ENCODE measurements around the gene ACTR2.
A peak's percentile ranks its signal among the peaks of the same experiment; 100 is the strongest.
"Not testable (repeated sequence)": the region's sequence is repeated elsewhere in the genome, so short reads cannot be mapped to it uniquely, and the experiment has no call there.

ACTR2 gene

GRCh38 chr2:65231121-65231520 lies 3.5 kb downstream of the ACTR2 start:
- DNase-seq (ENCODE audit: low spot score): peak; percentile 28

- no peak for DNase-seq (ENCODE audit: low spot score)
Observed at GRCh38 chr2:65231892-65232477, 4.4 kb downstream of the ACTR2 start.

GRCh38 chr2:65232636-65233035 lies 5.0 kb downstream of the ACTR2 start:
- DNase-seq (ENCODE audit: low spot score): peak; percentile 57

DNA sequence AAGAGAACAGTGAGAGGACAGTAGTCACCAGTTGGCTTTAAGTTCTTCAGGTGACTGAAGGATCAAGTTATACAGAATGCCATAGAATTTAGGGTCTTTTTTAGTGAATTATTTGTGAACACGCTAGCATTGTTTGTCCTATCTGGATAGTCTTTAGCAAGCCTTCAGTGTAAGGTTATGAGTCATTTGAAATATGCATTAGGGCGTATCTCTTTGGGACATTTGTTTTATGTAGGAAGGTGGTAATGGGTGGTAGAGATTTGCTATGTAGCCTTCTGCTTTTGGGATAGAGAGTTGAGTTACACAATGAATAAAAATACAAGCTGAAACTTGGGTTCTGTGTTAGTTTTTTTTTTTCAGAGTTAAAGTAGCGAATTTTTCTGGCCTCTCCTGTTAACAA lies 13.0 kb downstream of the ACTR2 start:
- no peak for DNase-seq (ENCODE audit: low spot score)

- not testable (repeated sequence) for DNase-seq (ENCODE audit: low spot score)
Observed at GRCh38 chr2:65244452-65244851, 16.8 kb downstream of the ACTR2 start.

DNA sequence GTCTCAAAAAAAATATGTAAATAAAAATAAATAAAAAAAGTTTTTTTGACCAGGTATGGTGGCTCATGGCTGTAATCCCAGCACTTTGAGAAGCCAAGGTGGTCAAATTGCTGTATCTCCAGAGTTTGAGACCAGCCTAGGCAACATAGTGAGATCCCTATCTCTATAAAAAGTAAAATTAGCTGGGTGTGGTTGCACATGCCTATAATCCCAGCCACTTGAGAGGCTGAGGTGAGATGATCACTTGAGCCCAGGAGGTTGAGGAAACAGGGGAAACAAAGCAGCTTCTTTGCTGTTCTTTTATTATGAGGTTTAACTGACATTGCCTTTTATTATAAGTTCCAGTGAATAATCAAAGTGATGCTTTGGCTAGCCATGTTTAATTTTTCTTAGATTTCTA lies 25.0 kb downstream of the ACTR2 start:
- DNase-seq (ENCODE audit: low spot score): no peak

DNA sequence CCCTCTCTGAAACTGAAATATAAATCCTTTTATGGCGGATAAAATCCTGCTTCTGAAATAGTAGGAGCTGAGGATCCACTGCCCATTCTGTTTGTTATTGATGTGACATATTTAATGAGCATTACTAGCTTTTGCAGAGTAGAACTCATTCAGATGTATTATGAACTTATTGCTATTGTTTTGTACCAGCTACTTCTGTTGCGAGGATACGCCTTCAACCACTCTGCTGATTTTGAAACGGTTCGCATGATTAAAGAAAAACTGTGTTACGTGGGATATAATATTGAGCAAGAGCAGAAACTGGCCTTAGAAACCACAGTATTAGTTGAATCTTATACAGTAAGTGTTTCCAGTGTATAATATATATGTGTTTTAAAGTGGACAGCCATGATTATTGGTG lies 27.7 kb downstream of the ACTR2 start:
- DNase-seq (ENCODE audit: low spot score): no peak

DNA sequence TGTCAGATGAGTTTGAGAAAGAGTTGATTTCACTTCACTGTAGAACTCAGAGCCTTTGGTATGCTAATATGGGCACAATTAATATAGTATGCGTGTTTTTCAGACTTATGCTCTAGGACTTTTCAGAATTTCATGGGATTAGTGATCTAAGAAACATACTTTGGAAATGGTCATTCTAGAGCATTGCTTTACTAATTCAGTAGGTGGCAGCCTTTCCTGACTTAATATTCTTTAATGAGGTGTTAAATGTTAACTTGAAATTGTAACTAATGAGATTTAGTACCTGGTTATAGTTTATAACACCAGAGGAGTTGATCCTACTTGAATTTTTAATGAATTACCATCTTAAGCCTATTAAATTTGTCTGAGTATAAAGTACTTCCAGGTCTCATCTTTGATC lies 28.4 kb downstream of the ACTR2 start:
- no peak for DNase-seq (ENCODE audit: low spot score)

DNA sequence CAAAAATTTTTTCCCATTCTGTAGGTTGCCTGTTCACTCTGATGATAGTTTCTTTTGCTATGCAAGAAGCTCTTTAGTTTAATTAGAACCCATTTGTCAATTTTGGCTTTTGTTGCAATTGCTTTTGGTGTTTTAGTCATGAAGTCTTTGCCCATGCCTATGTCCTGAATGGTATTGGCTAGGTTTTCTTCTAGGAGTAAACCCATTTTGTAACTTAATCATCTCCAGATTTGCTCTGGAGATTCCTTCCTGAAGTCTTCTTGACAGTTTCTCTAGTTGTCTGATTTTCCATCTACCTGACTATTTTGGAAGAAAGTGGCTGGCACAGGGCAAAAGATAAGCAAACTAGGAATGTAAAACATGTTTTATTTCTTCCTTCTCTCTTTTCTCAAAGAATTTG lies 30.2 kb downstream of the ACTR2 start:
- not testable (repeated sequence) for DNase-seq (ENCODE audit: low spot score)

DNA sequence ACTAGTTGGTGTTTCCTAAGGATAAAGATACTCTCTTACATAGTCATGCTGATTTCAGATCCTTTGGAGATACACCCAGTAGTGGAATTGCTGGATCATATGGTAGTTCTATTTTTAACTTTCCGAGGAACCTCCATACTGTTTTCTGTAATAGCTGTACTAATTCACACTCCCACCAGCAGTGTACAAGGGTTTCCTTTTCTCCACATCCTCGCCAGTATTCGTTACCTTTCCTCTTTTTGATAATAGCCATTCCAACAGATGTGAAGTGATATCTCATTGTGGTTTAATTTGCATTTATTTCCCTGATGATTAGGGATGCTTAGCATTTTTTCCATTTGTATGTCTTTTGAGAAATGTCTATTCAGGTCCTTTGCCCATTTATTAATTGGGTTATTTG lies 34.0 kb downstream of the ACTR2 start:
- no peak for DNase-seq (ENCODE audit: low spot score)

DNA sequence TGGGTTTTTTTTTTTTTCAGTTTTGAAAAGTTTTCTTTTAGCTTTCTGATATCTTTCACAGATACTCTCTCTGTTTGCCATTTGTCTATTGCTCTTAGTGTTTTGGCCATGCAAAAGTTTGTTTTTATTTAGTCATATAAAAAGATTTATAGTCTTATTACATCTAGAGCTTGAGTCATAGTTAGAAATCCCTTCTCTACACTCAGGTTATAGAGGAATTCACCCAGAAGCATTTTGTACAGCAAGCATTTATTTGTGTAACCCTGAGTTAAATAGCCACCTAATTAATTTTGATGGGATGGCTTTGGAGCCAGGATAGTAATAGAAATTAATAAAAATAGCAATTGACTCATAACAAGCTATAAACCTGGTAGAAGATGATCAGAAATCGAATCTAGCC lies 35.6 kb downstream of the ACTR2 start:
- DNase-seq (ENCODE audit: low spot score): no peak

DNA sequence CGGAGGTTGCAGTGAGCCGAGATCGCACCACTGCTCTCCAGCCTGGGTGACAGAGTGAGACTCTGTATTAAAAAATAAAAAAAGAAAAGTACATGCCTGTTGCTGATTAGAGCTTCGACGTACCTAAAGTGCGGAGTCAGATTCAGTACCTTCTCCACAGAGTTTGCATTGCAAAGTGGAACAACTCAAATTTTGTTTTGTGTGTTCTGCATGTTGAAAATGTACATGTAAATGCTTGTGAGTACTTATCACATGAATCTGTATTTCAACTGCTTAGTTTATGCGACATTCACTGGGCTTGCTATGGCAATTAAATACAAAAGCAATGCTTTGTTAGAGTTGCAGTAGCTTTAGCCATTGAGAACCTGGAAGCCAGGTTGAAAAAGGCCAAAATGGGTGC lies 36.4 kb downstream of the ACTR2 start:
- no peak for DNase-seq (ENCODE audit: low spot score)

- peak; percentile 65 for DNase-seq (ENCODE audit: low spot score)
Observed at GRCh38 chr2:65264821-65265670, 37.4 kb downstream of the ACTR2 start.

GRCh38 chr2:65265671-65266045 lies 38.0 kb downstream of the ACTR2 start:
- no peak for DNase-seq (ENCODE audit: low spot score)

- DNase-seq (ENCODE audit: low spot score): no peak
Observed at GRCh38 chr2:65267008-65267407, 39.4 kb downstream of the ACTR2 start.

- no peak for DNase-seq (ENCODE audit: low spot score)
Observed at GRCh38 chr2:65268957-65269356, 41.3 kb downstream of the ACTR2 start.

GRCh38 chr2:65273344-65273743 lies 45.7 kb downstream of the ACTR2 start:
- DNase-seq (ENCODE audit: low spot score): no peak

- no peak for DNase-seq (ENCODE audit: low spot score)
Observed at GRCh38 chr2:65275141-65275915, 47.7 kb downstream of the ACTR2 start.

DNA sequence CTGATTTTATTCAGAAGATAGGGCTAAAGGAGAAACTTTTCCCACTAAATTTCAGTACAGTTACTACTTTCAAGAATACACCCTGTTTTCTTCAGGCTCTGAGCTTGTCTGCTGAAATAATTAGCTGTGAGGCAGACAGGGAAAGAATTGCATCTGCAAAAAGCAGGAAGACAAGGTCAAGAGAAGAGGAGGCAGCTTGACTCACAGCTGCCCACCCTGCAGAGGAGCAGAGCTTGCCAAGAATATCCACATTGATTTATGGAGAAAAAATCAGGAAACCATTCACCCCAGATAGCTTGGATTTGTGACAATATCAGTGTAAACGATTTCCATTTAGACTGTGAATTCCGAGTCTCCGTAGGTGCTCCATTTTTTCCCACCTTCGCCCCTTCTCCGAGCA lies 49.0 kb downstream of the ACTR2 start:
- DNase-seq (ENCODE audit: low spot score): no peak

GRCh38 chr2:65277118-65277517 lies 49.5 kb downstream of the ACTR2 start:
- DNase-seq (ENCODE audit: low spot score): no peak

GRCh38 chr2:65277791-65278483 lies 50.3 kb downstream of the ACTR2 start:
- no peak for DNase-seq (ENCODE audit: low spot score)

GRCh38 chr2:65278531-65278981 lies 50.9 kb downstream of the ACTR2 start:
- DNase-seq (ENCODE audit: low spot score): peak; percentile 27

Measured in kidney capillary endothelial cell (primary cell).